GM13976 (cell line): ENCODE measurements around the gene RPS6KA2.

Experiments used
- DNase-seq: peaks from one replicate; pipeline ENCODE4 v3.0.0; 2012; ENCODE audit warnings: low spot score
- in situ Hi-C: fragments of 300-500 bp; cut with MboI; formaldehyde crosslinking; loops from one replicate; pipeline ENCODE4 v1.12.0; 2022; ENCODE audit warnings: low sequenced_read_pairs, mixed read lengths, inconsistent platforms; ENCODE audit not compliant: unreplicated experiment
- TF ChIP-seq, protein P1 (sequence below): IDR thresholded peaks from 2 replicates; pipeline ENCODE4 v1.5.1; 2012; ENCODE audit warnings: borderline replicate concordance, mild to moderate bottlenecking; ENCODE audit not compliant: insufficient read depth; ENCODE audit errors: extremely low read depth, missing control alignments, control extremely low read depth

Gene RPS6KA2

DNA sequence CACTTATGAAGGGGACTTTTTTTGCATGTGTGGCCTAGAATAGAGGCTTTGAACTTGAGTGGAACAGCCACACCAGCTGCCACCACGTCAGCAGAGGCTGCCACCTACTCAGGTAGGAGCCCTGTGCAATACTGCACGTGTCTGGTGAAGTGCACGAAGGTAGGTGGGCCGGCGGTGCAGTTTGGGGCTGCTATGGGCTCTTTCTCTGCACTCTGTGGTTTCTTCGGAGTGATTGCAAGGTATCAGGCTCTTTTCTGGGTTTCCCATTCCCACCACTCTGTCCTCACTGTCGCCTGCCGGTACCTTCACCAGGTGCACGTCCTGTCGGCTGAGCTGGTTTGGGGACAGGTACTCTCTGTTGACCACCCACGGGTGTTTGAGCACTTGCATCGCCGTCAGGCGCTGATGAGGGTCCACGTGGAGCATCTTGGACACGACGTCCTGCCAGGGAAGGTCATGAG lies 213.5 kb downstream of the RPS6KA2 start:
- in situ Hi-C loops = no loop called here
- no peak for DNase-seq
- TF ChIP-seq, protein P1, sequence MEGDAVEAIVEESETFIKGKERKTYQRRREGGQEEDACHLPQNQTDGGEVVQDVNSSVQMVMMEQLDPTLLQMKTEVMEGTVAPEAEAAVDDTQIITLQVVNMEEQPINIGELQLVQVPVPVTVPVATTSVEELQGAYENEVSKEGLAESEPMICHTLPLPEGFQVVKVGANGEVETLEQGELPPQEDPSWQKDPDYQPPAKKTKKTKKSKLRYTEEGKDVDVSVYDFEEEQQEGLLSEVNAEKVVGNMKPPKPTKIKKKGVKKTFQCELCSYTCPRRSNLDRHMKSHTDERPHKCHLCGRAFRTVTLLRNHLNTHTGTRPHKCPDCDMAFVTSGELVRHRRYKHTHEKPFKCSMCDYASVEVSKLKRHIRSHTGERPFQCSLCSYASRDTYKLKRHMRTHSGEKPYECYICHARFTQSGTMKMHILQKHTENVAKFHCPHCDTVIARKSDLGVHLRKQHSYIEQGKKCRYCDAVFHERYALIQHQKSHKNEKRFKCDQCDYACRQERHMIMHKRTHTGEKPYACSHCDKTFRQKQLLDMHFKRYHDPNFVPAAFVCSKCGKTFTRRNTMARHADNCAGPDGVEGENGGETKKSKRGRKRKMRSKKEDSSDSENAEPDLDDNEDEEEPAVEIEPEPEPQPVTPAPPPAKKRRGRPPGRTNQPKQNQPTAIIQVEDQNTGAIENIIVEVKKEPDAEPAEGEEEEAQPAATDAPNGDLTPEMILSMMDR = no peak

DNA sequence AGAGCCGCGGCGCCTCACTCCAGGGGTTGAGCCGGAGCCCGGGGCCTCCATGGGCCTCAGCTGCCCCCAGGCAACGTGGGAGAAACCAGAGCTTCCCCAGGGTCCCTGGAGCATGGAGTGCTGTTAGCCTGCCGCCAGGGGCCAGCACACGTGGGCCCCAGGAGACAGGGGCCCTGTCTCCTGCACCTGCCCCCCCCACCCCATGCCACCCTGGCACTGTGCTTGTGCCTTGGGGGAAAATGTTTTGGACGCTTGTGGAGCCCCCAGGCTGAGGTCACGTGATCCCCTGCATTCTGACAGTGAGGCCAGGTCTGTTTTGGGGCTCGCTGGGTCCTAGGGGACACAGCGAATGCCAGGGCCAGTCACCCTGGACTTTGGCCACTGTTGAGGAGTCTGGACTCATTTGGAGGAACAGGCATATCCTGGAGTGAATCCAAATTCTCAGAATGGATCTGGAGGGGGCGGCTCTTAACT lies 214.1 kb downstream of the RPS6KA2 start:
- TF ChIP-seq, protein P1 = no peak
- no peak for DNase-seq
- in situ Hi-C loops = no loop called here

DNA sequence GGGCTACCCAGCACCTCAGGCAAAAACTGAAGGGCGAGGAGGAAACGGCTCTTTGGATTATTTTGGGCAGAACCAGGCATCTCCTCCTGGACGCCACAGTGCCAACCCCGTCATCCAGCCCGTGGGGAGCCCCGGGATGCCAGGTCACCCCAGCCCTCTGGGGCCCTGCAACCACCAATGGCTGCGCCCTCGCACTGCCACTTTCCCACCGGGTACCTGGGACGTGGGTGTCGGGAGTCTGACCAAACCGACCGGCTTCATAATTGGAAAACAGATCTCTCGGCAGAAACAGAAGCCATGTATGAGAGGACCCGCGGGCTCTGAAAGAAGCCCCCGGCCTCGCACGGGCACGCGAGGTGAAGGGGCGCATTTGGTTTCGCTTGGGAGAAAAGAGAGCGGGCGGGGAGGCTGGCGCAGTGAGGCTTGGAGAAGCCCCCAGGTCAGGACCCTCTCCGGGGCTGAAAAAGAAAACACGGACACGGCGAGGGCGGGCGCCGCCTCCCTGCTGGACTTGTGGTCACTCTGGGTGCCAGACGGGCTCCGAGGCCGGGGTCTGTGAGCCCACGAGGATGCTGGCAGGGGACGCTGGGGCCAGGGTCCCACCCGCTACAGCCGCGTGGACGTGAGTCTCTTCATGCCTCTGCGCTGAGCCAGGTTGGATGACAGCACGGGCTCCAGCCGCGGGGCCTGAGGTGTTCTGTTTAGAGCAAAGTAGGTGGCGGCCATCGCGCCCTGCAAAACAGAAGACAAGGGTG lies 214.7 kb downstream of the RPS6KA2 start:
- in situ Hi-C loops = no loop called here
- DNase-seq = no peak
- TF ChIP-seq, protein P1 = no peak

DNA sequence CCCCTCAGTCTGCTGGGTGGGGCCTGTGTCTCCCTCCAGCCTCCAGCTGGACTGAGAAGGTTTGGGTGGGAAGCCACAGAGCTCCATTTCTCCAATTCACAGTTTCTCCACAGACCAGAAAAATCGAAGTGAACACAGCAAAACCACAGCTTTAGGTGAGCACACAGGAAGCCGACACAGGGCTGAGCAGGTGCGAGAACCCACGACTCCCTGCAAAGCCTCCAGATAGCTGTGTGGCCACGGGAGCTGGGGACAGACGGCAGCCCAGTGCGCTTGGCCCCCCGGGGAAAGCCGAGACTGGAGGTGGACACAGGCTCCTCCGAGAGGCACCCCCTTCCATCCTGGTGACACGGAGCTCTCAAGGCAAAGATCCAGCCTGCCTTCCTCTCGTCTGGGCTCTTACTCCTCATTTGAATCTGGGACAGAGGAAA lies 215.3 kb downstream of the RPS6KA2 start:
- no peak for DNase-seq
- in situ Hi-C loops = no loop called here
- TF ChIP-seq, protein P1 = no peak

DNA sequence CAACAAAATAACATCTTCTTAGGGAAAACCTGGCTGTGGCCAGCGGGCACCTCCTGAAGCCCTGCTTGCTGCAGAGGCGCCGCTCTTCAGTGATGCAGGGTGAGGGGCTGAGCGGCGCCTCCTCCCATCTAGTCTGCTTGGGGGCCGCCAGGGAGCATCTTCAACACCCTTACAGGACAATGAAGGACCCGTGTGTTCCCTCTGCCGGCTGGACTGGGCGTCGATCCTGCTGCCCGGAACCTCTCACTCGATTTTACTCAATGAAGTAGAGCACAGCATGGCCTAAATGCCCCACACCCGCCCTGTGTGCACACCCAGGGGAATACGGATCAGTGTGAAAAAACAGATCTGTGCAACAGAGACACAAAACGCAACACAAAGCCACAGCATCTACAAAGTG lies 215.8 kb downstream of the RPS6KA2 start:
- in situ Hi-C loops = no loop called here
- TF ChIP-seq, protein P1 = no peak
- DNase-seq = no peak

DNA sequence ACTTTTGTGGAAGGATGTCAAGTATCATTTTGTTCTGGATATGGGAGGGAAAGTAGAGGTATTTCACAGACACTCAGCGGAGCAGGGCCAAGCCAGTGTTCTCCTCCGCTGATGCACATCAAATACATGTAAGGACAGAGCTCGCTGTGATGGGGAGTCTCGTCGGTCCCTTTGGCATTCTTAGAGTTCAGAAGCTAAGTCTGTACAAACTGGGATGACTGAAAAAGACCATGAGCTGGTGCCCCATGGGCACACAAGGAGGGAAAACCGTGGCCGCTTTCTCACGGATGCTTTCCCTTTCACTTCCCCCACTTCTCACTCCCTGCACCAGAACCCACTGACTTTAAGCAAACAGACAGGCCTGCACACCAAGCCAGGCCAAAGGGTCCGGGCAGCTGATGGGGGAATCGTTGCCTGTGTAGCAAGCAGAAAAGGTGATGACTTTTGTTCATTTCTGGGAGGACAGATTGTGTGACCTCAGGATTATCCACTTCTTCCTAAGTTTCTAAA lies 216.6 kb downstream of the RPS6KA2 start:
- in situ Hi-C loops = no loop called here
- no peak for DNase-seq
- TF ChIP-seq, protein P1 = no peak
